ENCODE measurements around the gene VWF.

Gene VWF

GRCh38 chr12:6057700-6058099, 66.8 kb downstream of the VWF start:
- TF ChIP-seq GATA1 (IDR thresholded peaks at IDR 0.05; ENCODE audit: low read depth, low read length) (no peak), POLR2A (IDR thresholded peaks at IDR 0.05; ENCODE audit: low read length) (no peak)
- no peak for DNase-seq

- TF ChIP-seq GATA1 (IDR thresholded peaks at IDR 0.05; ENCODE audit: low read depth, low read length) (no peak), POLR2A (IDR thresholded peaks at IDR 0.05; ENCODE audit: low read length) (no peak)
- DNase-seq: no peak
Measured at GRCh38 chr12:6056406-6057240, 67.8 kb downstream of the VWF start.

GRCh38 chr12:6053541-6053940, 70.9 kb downstream of the VWF start:
- TF ChIP-seq POLR2A (IDR thresholded peaks at IDR 0.05; ENCODE audit: low read length): no peak
- TF ChIP-seq GATA1 (IDR thresholded peaks at IDR 0.05; ENCODE audit: low read depth, low read length): no peak
- DNase-seq: no peak

- TF ChIP-seq POLR2A (IDR thresholded peaks at IDR 0.05; ENCODE audit: low read length): no peak
- TF ChIP-seq GATA1 (IDR thresholded peaks at IDR 0.05; ENCODE audit: low read depth, low read length): no peak
- no peak for DNase-seq
Measured at GRCh38 chr12:6052940-6053329, 71.5 kb downstream of the VWF start.

- TF ChIP-seq GATA1 (IDR thresholded peaks at IDR 0.05; ENCODE audit: low read depth, low read length) (no peak), POLR2A (IDR thresholded peaks at IDR 0.05; ENCODE audit: low read length) (no peak)
- no peak for DNase-seq
Measured at GRCh38 chr12:6052206-6052939, 72.1 kb downstream of the VWF start.

GRCh38 chr12:6049992-6050391, 74.5 kb downstream of the VWF start:
- TF ChIP-seq GATA1 (IDR thresholded peaks at IDR 0.05; ENCODE audit: low read depth, low read length) (no peak), POLR2A (IDR thresholded peaks at IDR 0.05; ENCODE audit: low read length) (no peak)
- no peak for DNase-seq

GRCh38 chr12:6049587-6049986, 74.9 kb downstream of the VWF start:
- TF ChIP-seq GATA1 (IDR thresholded peaks at IDR 0.05; ENCODE audit: low read depth, low read length) (no peak), POLR2A (IDR thresholded peaks at IDR 0.05; ENCODE audit: low read length) (no peak)

GRCh38 chr12:6047249-6048237, 76.9 kb downstream of the VWF start:
- DNase-seq: no peak
- TF ChIP-seq GATA1 (IDR thresholded peaks at IDR 0.05; ENCODE audit: low read depth, low read length) (no peak), POLR2A (IDR thresholded peaks at IDR 0.05; ENCODE audit: low read length) (no peak)

More at GRCh38 chr12:6049587-6049986, 74.9 kb downstream of the VWF start:
- no peak for DNase-seq

GRCh38 chr12:6046511-6047180, 77.8 kb downstream of the VWF start:
- TF ChIP-seq POLR2A (IDR thresholded peaks at IDR 0.05; ENCODE audit: low read length): no peak
- no peak for TF ChIP-seq GATA1 (IDR thresholded peaks at IDR 0.05; ENCODE audit: low read depth, low read length)
- no peak for DNase-seq

GRCh38 chr12:6045438-6045837, 79.0 kb downstream of the VWF start:
- no peak for TF ChIP-seq GATA1 (IDR thresholded peaks at IDR 0.05; ENCODE audit: low read depth, low read length)
- TF ChIP-seq POLR2A (IDR thresholded peaks at IDR 0.05; ENCODE audit: low read length): no peak
- no peak for DNase-seq

- TF ChIP-seq GATA1 (IDR thresholded peaks at IDR 0.05; ENCODE audit: low read depth, low read length): no peak
- no peak for TF ChIP-seq POLR2A (IDR thresholded peaks at IDR 0.05; ENCODE audit: low read length)
- no peak for DNase-seq
Measured at GRCh38 chr12:6044082-6044481, 80.4 kb downstream of the VWF start.

GRCh38 chr12:6042446-6042845, 82.0 kb downstream of the VWF start:
- TF ChIP-seq POLR2A (IDR thresholded peaks at IDR 0.05; ENCODE audit: low read length): no peak
- no peak for TF ChIP-seq GATA1 (IDR thresholded peaks at IDR 0.05; ENCODE audit: low read depth, low read length)
- no peak for DNase-seq

- no peak for DNase-seq
- TF ChIP-seq POLR2A (IDR thresholded peaks at IDR 0.05; ENCODE audit: low read length): no peak
- TF ChIP-seq GATA1 (IDR thresholded peaks at IDR 0.05; ENCODE audit: low read depth, low read length): no peak
Measured at GRCh38 chr12:6041891-6042290, 82.6 kb downstream of the VWF start.

Measured in erythroblast (primary cell).